ENCODE measurements around the gene CACNA1S. TPM values are rescaled to one million over a fixed set of nuclear protein-coding genes. Genes with fewer than 3 reads are reported as not detected.

Gene CACNA1S
- total and polyA plus RNA-seq, 2 experiments from 2014 or later = not detected

GRCh38 chr1:201009962-201010645 is 102.1 kb downstream of the CACNA1S start:
- Histone ChIP-seq H3K79me2 (no peaks in the 10 kb centered on the region), H2AFZ (no peak overlapping the region), H3K4me3 (no peak overlapping the region), H3K27me3 (no peaks in the 10 kb centered on the region), H3K9me3 (ENCODE audit: low read depth) (no peaks in the 10 kb centered on the region), H3K4me1 (ENCODE audit: insufficient read depth) (no peaks in the 10 kb centered on the region), H3K36me3 (replicated peaks; ENCODE audit: insufficient read depth, low read depth) (no peaks in the 10 kb centered on the region), H3K27ac (no peak overlapping the region), H3K4me2 (no peak overlapping the region), H4K20me1 (ENCODE audit: insufficient read depth, poor library complexity, severe bottlenecking) (no peaks in the 10 kb centered on the region), H3K9me2 (replicated peaks; ENCODE audit: insufficient read depth) (no peaks in the 10 kb centered on the region)
- DNase-seq (ENCODE audit: low spot score) = no peak
- WGBS (ENCODE audit: low lambda C conversion rate, missing lambda C conversion rate) = 70% methylated on average over 11 of the region's 11 CpGs
- TF ChIP-seq EZH2 (IDR thresholded peaks at IDR 0.05; ENCODE audit: borderline replicate concordance) (no peak), CTCF (IDR thresholded peaks at IDR 0.05; ENCODE audit: poor library complexity) (no peak), EZH2phosphoT487 (IDR thresholded peaks at IDR 0.05; ENCODE audit: low read depth, severe bottlenecking, unreplicated experiment) (no peak)

GRCh38 chr1:201008666-201009360 is 103.4 kb downstream of the CACNA1S start:
- Histone ChIP-seq H3K4me2 (no peak overlapping the region), H3K9me2 (replicated peaks; ENCODE audit: insufficient read depth) (no peaks in the 10 kb centered on the region), H3K27me3 (no peaks in the 10 kb centered on the region), H3K36me3 (replicated peaks; ENCODE audit: insufficient read depth, low read depth) (no peaks in the 10 kb centered on the region), H4K20me1 (ENCODE audit: insufficient read depth, poor library complexity, severe bottlenecking) (no peaks in the 10 kb centered on the region), H3K4me1 (ENCODE audit: insufficient read depth) (no peaks in the 10 kb centered on the region), H3K4me3 (no peak overlapping the region), H2AFZ (no peak overlapping the region), H3K9me3 (ENCODE audit: low read depth) (no peaks in the 10 kb centered on the region), H3K79me2 (no peaks in the 10 kb centered on the region), H3K27ac (no peak overlapping the region)
- 89% methylated on average over 22 of the region's 22 CpGs for WGBS (ENCODE audit: low lambda C conversion rate, missing lambda C conversion rate)
- no peak for DNase-seq (ENCODE audit: low spot score)
- TF ChIP-seq EZH2phosphoT487 (IDR thresholded peaks at IDR 0.05; ENCODE audit: low read depth, severe bottlenecking, unreplicated experiment) (no peak), CTCF (IDR thresholded peaks at IDR 0.05; ENCODE audit: poor library complexity) (no peak), EZH2 (IDR thresholded peaks at IDR 0.05; ENCODE audit: borderline replicate concordance) (no peak)

- Histone ChIP-seq H4K20me1 (ENCODE audit: insufficient read depth, poor library complexity, severe bottlenecking) (no peaks in the 10 kb centered on the region), H3K4me3 (no peak overlapping the region), H3K4me2 (no peak overlapping the region), H3K36me3 (replicated peaks; ENCODE audit: insufficient read depth, low read depth) (no peaks in the 10 kb centered on the region), H3K9me2 (replicated peaks; ENCODE audit: insufficient read depth) (no peaks in the 10 kb centered on the region), H3K4me1 (ENCODE audit: insufficient read depth) (no peaks in the 10 kb centered on the region), H3K27ac (no peak overlapping the region), H3K9me3 (ENCODE audit: low read depth) (no peaks in the 10 kb centered on the region), H3K79me2 (no peaks in the 10 kb centered on the region), H2AFZ (no peak overlapping the region), H3K27me3 (no peaks in the 10 kb centered on the region)
- TF ChIP-seq EZH2 (IDR thresholded peaks at IDR 0.05; ENCODE audit: borderline replicate concordance) (no peak), CTCF (IDR thresholded peaks at IDR 0.05; ENCODE audit: poor library complexity) (no peak), EZH2phosphoT487 (IDR thresholded peaks at IDR 0.05; ENCODE audit: low read depth, severe bottlenecking, unreplicated experiment) (no peak)
- no peak for DNase-seq (ENCODE audit: low spot score)
- 99% methylated on average over 5 of the region's 5 CpGs for WGBS (ENCODE audit: low lambda C conversion rate, missing lambda C conversion rate)
Observed at GRCh38 chr1:201007481-201007880, 104.7 kb downstream of the CACNA1S start.

Measured in hepatocyte (in vitro differentiated cells).